HPDE6-E6E7 (cell line): Measurements from ENCODE around the gene SLC35F3.
A peak's percentile ranks its signal among the peaks of the same experiment; 100 is the strongest.

Experiments
- DNase-seq: peaks from one replicate; pipeline ENCODE4 v3.0.0; 2011; ENCODE audit warnings: missing footprints; ENCODE audit errors: extremely low spot score

SLC35F3 gene

DNA sequence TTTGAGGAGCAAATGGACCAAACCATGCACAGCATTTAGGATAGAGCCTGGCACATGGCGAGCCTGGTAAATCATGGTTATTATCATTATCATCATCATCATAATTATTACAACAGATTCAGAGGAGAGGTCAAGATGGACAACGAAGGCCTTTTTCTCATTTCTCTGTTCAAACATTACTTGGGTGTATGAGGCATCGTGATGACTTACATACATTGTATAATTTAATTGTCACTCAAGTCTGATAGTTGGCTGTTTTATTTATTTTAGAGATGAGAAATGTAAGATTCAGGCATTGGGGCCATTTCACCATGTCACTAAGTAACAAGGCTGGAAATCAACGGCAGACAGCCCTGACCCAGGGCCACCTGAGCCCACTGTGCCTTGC, 68.1 kb downstream of the SLC35F3 start:
- DNase-seq, result no peak

DNA sequence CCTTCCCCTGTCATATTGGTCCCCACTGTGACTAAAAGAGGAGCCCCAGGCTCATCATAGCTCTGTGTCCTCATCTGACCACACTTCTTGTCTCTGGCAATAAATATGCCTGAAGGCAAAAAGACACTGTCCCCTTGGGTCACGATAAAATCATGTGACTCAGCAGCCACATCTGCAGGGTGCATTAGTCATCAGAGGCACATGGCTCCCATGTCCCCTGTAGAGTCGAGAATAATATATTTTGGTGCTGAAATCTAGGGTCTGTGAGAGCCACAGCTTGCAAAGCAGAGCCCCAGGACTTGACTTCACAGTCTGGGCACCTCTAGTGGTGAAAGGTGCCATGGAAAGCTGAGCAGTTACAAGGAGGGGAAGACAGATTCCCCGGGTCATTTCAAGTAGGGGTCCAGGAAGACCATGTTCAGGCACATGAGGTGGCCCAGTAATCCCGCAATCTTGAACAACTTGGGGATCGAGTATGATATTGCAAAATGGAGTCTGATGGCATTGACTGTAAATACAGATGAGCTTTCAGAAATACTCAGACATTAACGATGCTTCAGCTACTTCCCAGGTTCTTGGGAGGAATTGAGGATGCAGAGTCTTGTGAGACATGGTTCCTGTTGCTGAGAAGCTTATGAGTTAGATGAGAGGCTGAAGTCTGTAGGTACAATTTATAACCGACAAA, 68.6 kb downstream of the SLC35F3 start:
- DNase-seq, result no peak

DNA sequence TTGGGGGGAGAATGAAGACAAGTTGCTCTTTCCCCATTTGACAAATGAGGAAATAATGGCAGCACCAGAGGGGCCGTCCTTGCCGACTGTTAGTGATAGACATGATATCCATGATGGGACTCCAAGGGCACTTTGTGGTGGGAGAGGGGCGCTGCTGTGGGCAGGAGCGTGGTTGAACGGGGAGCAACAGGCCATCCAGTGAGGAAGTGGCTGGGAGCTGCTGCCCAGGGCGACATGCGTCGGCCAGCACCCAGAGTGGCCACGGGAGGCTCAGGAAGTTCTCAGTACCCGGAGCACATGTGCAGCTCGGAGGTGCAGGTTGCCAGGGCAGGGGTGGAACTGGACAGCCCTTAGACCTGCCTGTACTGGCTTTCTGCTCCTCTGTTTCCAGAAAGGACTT, 71.0 kb downstream of the SLC35F3 start:
- no peak for DNase-seq

DNA sequence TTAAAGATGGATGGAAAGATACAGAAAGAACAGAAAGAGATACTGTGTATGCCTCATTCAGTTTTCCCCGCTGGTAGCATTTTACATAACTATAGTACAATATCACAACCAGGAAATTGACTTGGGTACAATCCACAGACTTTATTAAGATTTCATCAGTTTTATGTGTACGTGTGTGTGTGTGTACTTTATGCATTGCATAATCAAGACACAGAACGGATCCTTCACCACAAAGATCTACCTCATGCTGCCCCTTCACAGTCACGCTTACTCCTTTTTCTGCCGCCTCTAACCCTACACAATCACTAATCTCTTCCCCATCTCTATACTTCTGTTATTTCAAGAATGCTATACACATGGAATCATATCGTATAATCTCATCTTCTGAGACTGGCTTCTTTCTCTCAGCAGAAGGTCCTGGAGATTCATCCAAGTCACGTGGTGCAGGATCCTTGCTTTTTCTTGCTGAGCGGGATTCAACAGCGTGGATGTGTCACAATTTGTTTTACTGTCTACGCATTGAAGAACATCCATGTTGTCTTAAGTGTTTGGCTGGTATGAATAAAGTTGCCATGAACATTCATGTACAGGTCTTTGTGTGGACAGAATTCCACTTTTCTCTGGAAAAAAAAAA, 76.7 kb downstream of the SLC35F3 start:
- no peak for DNase-seq

DNA sequence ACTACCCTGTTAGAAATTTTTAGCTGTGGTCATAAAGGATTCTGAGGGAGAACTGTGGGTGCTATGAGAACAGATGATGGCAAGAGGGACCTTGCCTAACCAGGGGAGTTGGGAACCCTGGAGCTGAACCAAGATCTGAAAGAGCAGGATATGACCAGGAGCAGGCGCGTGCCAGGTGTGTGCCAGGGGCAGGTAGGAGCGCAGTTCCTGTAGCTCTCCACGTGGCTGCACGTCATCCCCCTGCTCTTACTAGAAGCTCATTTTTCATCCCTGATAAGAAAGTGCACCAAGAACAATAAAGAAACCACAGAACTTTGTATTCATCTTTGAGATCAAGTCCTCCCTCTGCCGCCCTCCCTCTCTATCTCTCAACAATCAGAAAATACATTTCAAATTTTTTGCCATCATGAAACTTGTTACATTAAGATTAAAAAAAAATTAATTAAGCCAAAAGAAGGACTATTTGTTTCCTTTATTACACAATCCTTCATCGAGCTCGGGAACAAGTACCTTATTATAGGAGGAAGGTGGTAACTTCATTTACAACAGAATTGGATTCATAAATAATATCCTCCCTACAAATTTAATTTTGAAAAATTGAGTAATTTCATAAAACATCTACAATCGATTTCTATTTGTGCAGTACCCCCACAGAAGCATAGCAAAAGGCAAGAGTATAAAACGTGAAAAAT, 78.5 kb downstream of the SLC35F3 start:
- DNase-seq, result peak; percentile 34

DNA sequence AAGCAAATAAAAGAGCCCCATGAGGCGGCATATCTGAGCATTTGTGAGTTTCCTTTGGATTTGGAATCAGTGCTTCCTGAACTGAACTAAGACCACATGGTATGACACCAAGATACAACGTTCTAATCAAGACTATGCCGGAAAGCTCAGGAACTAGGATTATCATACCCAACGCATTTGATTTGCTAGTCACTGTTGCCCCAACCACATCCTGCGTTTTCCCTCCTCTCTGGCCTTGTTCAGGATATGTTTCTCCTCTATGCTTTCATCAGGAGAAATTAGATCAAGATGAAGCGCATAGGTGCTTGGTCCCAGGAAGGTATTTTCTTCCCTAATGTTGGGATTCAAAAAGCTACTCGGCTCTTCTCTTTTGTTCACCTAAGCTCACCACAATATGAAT, 79.3 kb downstream of the SLC35F3 start:
- DNase-seq, result no peak

DNA sequence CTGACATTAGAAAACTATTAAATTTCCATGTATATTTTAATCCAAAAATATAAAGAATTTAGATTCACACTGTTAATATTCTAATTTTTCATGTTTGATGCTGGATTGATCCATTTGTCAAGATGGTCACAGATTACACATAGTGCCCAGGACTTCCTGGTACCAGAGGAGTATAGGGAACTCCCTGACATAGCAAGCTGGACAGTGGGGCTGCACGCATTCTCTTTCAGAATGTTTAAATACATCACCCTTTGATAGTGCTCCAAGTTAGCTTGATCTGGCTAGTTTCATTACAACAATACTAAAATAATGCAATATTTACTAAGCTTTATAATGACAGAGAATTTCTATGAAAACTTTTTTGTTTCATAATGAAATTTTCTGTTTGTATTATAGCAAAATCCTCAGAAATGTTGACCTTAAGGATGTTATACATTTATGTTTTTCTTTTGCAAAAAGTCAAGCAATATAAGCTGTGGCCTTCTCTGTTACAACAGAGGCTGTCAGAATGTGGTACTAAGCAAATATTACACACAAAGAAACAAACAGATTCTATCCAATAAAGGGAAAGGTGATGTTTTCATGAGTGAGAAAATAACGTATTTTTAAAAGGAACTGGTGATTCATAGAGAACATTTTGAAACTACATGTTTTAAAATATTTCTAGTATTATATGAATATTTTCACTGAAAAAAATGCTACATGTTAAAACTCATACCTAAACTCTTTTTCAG, 84.7 kb downstream of the SLC35F3 start:
- DNase-seq, result no peak

DNA sequence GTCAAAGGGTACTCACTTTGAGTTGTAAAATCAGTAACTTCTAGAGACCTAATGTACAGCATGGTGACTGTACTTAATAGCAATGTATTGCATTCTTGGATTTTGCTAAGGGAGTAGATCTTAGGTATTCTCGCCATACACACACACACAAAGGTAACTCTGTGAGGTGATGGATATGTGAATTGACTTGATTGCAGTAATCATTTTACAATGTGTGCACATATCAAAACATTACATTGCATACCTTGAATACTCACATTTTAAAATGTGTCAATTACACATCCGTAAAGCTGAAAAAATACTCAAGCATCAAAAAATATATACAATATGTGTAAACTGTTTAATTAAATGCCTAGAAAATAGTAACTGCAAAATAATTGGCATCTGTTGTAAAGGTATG, 86.0 kb downstream of the SLC35F3 start:
- no peak for DNase-seq

DNA sequence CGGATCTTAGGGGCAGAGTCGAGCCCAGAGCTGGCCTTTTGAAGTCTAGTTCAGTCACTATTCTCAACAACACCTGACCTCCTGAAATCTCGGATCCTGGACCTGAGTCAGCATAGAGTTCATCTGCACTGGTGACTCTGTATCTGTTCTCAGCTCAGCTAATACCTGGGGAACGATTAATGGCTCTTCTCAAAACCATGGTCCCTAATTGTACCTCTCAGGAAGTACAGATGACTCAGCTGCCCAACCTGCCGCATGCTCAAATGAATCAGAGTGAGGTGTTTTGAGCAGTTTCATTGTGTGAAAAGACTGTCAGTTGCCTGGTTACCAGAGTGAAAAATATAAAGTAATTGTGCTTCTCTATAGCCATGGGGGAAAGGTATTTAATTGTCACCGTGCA, 89.2 kb downstream of the SLC35F3 start:
- DNase-seq, result peak; percentile 79

DNA sequence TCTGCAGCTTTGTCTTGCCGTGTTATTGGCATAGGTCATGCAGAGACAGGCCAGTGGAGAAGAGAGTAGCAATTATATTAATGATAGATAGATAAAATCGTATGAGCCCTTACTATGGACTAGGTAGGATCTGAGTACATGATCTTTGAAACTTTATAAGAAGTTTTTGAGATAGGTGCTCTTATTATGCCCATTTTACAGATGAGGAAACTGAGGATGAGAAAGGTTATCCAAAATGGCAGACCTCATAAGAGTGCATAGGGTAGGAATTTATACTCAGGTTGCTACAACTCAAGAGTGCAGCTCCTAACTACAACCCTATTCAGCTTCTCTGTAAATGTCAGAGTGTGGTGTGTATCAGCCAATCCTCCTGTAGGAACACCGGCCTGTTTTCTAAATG, 89.6 kb downstream of the SLC35F3 start:
- DNase-seq, result no peak

DNA sequence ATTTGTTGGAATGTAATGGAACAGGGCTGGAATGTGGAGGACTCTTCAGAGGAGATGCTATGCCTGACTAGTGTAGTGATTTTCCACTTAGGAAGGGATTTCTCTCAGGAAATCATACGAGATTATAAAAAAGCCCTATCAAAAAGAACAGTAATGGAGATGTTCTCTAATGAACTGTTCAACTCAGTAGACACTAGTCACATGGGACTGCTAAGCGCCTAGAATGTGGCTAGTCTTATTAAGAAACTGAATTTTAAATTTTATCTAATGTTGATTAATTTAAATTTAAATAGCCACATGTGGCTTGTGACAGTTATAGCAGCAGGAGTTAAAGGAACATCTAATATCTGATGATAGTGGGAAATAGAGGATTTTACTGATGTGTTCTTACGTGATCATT, 94.0 kb downstream of the SLC35F3 start:
- no peak for DNase-seq

DNA sequence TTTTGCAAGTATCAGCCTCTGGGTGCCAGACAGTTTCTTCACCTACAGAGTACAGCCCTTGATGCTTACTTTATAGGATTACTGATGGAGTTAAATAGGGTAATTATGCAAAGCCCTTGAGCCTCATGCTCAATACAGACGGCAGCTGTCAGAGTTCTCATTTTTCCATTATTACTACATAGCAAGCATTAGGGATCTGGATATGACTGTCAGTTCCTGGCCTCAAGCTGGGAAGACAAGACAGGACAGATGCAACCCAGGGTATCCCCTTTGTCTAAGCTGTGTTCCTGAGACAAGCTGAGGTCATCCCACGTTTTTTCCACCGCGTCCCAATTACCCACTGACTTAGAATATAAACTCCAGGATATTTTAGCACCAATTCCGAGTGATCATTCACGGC, 94.4 kb downstream of the SLC35F3 start:
- DNase-seq, result no peak

DNA sequence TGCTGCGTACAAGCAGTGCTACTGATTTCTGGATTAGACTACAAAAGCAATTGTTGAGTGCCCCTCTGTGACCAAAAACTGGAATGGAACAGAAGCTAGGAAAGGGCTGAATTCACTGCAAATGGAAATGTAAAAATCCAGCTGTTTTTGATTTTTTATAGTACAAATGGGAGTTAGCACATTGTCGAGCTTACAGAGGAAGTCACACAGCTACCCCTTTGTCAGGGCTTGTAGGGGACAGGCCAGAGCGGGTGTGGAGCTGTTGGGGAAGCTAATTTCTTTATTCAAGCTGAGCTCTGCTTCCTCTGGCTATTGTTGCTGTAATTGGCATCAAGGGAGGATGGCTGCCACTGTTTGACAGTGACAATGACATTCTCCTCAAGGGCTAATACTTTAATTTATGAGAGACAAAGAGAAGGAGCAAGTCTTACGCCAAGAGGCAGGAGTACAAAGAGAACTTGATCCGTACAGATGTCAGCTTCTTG, 96.1 kb downstream of the SLC35F3 start:
- no peak for DNase-seq

DNA sequence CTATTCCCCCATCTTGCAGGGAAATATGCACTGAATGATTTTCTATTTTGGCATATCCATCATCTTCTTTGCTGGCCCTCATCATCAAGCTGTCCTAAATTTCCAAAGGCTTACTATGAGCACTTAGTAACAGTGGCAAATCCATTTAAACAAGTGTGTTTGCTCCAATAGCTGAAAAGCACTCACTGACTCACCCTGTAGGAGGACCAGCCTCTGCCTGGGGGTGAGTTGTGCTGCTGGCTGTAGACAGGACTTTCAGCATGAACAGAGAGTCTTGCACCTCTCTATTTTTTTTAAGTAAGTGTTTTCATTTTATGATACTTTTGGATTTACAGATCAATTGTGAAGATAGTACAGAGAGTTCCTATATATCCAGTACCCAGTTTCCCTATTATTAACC, 97.3 kb downstream of the SLC35F3 start:
- peak; percentile 21 for DNase-seq

DNA sequence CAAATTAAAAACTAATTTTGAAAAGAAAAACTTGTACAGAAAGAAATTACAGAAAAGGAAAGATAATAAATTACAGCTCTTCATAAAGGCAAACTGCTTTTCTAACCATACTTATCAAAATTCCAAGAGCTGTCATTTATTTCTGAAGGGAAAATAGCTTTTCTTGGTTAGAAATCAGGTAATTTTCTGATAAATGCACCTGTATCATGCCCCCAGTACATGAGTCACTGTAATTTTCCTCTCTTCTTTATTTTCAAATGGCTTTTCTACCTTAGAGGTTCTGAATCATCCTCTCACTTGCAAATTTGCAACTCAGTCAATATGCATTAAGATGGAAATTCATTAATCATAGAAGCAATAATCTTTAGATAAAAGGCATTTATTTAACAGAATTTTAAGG, 100.1 kb downstream of the SLC35F3 start:
- no peak for DNase-seq

DNA sequence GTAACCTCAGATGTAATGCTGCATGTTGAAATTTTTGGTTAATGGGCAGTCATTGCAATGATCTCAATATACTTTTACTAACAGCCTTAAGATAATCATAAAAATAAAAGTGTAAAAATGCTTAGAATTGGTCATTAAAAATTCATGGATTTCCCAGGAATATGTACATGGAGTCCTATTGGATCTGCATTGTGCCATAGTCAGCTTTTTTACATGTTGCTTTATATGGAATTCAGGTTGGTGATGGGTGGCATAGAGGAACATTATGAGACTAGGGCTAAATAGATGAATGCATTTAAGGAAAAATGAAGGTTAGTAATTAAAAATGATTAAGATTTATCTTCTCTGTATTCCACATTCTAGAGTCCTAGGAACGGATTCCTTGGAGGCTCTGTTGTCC, 103.2 kb downstream of the SLC35F3 start:
- no peak for DNase-seq

DNA sequence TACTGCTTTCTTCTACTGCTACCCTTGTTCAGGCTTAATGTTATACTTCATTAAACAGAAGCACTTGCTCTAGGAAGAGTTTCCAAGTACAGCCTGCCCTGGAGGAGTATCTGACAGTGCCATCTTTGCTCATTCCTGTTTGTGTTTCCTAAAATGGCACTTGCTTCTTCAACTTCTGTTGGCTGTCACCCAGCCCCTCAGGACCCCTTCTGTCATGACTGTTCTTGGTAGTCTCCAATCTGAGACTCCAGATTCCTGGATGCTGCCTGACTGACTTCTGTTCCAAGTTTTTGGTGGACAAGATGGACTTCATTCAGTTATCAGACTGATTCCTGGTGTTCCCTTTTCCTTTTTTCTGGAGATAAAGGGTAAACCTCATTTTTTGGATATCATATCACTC, 104.1 kb downstream of the SLC35F3 start:
- no peak for DNase-seq

DNA sequence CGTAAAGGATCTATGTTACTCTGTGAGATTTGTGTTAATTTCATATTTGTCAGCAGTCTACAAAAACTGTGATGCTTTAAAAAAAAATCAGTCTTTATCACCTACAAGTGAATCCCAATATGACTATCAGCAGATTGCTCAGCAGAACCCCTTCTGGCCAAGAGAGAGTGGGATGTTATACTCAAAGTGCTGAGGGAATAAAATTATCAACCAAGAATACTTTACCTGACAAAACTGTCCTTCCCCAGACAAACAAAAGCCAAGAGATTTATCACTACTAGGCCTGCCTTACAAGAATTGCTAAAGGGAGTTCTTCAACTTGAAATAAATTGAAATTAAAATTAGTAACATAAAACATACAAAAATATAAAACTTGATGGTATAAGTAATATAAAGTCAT, 105.2 kb downstream of the SLC35F3 start:
- no peak for DNase-seq

DNA sequence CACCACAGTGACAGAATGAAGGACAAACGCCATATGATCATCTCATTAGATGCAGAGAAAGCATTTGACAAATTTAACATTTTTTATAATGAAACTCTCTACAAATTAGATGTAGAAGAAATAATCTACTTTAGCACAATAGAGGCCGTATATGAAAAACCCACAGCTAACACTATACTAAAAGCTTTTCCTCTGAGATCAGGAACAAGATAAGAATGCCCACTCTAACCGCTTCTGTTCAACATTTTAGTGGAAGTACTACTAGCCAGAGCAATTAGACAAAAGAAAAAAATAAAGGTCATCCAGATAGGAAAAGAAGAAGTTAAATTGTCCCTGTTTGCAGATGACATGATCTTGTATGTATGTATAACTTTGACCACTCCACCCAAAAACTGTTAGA, 109.7 kb downstream of the SLC35F3 start:
- no peak for DNase-seq

DNA sequence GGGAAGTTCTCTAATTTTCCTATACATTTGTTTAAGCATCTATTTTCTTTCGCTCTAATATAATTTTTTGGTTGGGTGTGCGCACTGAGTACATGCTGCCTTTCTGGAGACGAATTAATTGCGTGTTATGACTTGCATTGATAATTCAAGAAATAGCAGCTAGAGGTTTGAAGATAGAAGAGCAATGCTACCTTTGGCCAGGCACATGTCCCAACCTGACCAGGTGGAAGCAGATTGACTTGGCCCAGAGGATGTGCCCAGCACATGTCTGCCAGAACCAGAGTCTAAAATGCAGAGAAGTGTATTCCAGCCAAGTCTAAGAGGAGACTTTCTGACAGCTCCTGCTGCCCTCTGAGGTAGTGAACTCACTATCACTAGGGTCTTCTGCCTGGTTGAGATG, 114.3 kb downstream of the SLC35F3 start:
- DNase-seq, result no peak

DNA sequence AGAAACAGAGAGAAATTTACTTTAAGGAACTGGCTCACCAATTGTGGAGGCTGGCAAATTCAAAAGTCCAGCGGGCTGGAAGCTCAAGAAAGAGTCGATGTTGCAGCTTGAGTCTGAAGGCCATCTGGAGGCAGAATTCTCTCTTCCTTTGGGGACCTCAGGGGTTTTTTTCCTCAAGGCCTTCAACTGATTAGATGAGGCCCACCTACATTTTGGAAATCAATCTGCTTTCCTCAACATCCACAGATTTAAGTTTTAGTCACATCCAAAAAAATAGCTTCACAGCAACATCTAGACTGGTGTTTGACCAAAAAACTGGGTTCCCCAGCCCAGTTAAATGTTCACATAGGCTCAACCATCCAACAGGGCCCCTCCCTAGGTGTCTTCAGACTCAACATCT, 114.9 kb downstream of the SLC35F3 start:
- no peak for DNase-seq

DNA sequence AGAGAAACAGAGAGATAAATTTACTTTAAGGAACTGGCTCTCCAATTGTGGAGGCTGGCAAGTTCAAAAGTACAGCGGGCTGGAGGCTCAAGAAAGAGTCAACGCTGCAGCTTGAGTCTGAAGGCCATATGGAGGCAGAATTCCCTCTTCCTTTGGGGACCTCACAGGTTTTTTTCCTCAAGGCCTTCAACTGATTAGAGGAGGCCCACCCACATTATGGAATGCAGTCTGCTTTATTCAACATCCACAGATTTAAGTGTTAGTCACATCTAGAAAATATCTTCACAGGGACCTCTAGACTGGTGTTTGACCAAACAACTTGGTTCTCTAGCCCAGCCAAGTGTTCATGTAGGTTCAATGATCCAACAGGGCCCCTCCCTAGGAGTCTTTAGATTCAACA, 117.8 kb downstream of the SLC35F3 start:
- no peak for DNase-seq

DNA sequence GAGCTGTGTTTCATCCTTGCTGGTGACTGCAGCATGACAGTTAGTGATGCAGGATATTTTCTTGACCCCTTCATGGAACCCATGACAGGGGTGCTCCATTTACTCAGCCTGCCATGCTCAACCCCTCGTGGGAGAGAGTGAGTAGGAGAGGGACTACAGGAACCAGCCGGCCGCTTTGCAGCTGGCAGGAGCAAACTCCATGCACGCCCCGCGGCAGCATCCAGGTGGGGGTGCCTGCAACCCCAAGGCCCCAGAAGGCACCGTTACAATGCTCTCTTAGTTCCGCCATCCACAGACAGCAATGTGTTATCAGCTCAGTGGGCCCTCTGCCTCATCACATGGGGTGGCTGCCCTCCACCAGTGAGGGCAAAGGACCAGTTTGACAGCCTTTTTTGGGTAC, 135.1 kb downstream of the SLC35F3 start:
- DNase-seq, result no peak
